HUES48 (cell line): Measurements from ENCODE around the gene PTN.
A peak's percentile ranks its signal among the peaks of the same experiment; 100 is the strongest.

Experiments
- H3K27ac ChIP-seq: one replicate; pipeline ENCODE4 v1.7.0; 2013; ENCODE audit warnings: low read depth, low read length, inconsistent platforms
- H3K27me3 ChIP-seq: 2 replicates; pipeline ENCODE4 v1.6.1; 2013; ENCODE audit warnings: mild to moderate bottlenecking, low read length; ENCODE audit not compliant: control insufficient read depth, insufficient read depth
- H3K36me3 ChIP-seq: 2 replicates; pipeline ENCODE4 v1.6.1; 2013; ENCODE audit warnings: low read length; ENCODE audit not compliant: control insufficient read depth, insufficient read depth
- H3K4me1 ChIP-seq: 2 replicates; pipeline ENCODE4 v1.6.1; 2013; ENCODE audit warnings: mild to moderate bottlenecking, low read length; ENCODE audit not compliant: control insufficient read depth, insufficient read depth
- H3K4me3 ChIP-seq: 2 replicates; pipeline ENCODE4 v1.5.1; 2013; ENCODE audit warnings: mild to moderate bottlenecking, low read depth, low read length
- H3K9ac ChIP-seq: 2 replicates; pipeline ENCODE4 v1.6.1; 2013; ENCODE audit warnings: mild to moderate bottlenecking, low read depth, low read length, moderate library complexity
- H3K9me3 ChIP-seq: 2 replicates; pipeline ENCODE4 v1.6.1; 2013; ENCODE audit warnings: low read length; ENCODE audit not compliant: control insufficient read depth, insufficient read depth

PTN gene

DNA sequence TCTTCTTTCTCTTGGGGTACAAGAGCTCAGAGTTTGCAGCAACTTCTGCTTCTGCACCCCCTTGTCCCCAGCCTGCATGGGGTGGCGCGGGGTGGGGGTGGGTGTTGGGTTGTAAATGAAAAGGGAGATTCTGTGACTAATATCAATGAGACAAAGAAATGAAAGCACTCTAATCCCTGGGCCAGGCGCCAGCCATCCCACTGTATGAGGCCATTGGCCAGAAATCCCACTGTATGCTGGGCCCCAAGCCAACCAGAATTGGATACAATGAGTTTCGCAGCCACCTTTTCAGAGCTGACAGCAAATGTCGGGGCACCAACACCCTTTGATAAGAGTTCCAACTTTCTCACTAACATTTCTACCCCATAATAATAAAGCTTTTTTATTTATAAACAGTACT, 10.9 kb upstream of the PTN start:
- peaks cover 21% of the 10 kb centered on the region for H3K9me3 ChIP-seq
- no peak overlapping the region for H3K9ac ChIP-seq
- H3K27ac ChIP-seq = no peak overlapping the region
- no peaks in the 10 kb centered on the region for H3K4me1 ChIP-seq
- H3K4me3 ChIP-seq = no peak overlapping the region
- no peaks in the 10 kb centered on the region for H3K27me3 ChIP-seq
- no peaks in the 10 kb centered on the region for H3K36me3 ChIP-seq

DNA sequence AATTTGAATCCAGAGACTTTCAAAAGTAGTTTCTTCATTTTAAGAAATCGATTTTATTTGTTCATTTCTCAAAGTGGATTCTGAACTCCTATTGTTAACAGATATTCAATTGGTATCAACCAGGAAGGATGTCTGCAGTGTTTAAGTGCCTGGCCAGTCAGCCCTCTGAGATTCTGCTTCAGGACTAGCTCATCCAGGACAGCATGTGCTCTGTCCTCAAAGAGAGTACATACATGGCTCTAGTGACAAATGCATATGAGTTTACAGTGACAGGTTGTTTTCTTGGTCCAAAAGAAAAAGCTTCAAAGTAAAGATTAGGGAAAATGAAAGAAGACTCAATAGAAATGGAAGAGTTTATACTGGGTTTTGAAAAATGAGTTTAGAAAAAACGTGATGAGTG, 8.4 kb upstream of the PTN start:
- Histone ChIP-seq H3K9me3 (peaks cover 5% of the 10 kb centered on the region), H3K4me3 (no peak overlapping the region), H3K4me1 (no peaks in the 10 kb centered on the region), H3K27ac (no peak overlapping the region), H3K9ac (no peak overlapping the region), H3K27me3 (no peaks in the 10 kb centered on the region), H3K36me3 (no peaks in the 10 kb centered on the region)

DNA sequence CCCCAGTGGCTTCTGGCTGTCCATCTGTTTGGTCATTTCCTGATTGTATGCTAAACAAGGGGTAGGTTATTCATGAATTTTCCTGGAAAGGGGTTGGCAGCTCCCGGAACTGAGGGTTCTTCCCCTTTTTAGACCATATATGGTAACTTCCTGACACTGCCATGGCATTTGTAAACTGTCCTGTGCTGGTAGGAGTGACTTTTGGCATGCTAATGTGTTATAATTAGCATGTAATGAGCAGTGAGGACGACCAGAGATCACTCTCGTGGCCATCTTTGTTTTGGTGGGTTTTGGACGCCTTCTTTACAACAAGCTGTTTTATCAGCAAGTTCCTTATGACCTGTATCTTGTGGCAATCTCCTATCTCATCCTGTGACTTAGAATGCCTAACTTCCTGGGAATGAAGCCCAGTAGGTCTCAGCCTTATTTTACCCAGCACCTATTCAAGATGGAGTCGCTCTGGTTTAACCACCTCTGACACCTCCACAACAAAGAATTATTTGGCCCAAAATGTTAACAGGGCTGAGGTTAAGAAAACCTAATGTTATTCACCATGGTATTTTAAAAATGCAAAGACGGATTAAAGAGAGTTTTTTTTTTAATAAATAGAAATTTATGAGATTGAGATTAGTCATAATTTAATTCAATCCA, 2.4 kb upstream of the PTN start:
- peaks cover 15% of the 10 kb centered on the region for H3K27me3 ChIP-seq
- H3K4me3 ChIP-seq = no peak overlapping the region
- peaks cover 35% of the 10 kb centered on the region for H3K4me1 ChIP-seq
- H3K27ac ChIP-seq = no peak overlapping the region
- H3K9me3 ChIP-seq = no peaks in the 10 kb centered on the region
- H3K36me3 ChIP-seq = no peaks in the 10 kb centered on the region
- H3K9ac ChIP-seq = no peak overlapping the region

DNA sequence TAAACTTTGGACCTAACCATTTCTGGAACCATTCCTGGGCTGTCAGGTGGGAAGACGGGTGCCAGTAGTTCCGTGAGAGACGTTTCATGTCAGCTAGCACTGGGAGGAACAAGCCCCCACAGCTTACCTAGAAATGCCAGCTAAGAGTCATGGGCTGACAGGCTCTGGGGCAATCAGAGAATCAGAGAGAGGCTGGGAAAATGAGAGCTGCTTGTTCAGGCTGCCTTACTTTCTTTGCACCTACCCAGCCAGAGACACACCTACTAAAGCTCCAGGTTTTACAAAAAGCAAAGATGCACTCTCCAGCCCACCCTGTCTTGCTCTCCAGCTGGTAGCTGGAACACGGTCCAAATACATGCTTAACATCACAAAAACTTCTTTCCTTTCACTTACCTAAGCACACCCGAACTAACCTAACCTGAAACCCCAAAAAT, 688 bp downstream of the PTN start:
- H3K27me3 ChIP-seq = peaks cover 15% of the 10 kb centered on the region
- H3K4me1 ChIP-seq = peaks cover 39% of the 10 kb centered on the region
- peak overlapping the region; percentile 79 for H3K4me3 ChIP-seq
- peak overlapping the region; percentile 63 for H3K9ac ChIP-seq
- peak overlapping the region; percentile 67 for H3K27ac ChIP-seq
- no peaks in the 10 kb centered on the region for H3K36me3 ChIP-seq
- H3K9me3 ChIP-seq = no peaks in the 10 kb centered on the region

DNA sequence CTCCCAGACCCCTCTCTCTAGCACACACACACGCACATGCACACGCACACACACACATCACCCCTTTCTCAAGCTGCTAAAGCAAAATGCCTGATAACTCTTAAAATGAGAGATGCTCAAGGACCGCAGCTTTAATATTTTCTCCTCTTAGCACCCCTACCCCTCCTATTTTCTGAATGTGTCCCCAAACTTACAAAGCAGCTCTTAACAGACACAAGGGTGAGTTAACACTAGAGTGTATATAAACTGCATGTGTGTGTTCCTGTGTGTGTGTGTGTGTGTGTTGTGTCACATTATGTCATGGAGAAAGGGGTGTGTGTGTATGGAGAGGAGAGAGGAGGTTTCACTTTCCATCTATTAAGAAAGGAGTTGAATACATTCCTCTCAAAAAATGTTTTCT, 1.3 kb downstream of the PTN start:
- no peaks in the 10 kb centered on the region for H3K36me3 ChIP-seq
- no peak overlapping the region for H3K9ac ChIP-seq
- H3K4me3 ChIP-seq = peak overlapping the region; percentile 79
- peaks cover 15% of the 10 kb centered on the region for H3K27me3 ChIP-seq
- no peaks in the 10 kb centered on the region for H3K9me3 ChIP-seq
- no peak overlapping the region for H3K27ac ChIP-seq
- H3K4me1 ChIP-seq = peaks cover 39% of the 10 kb centered on the region

DNA sequence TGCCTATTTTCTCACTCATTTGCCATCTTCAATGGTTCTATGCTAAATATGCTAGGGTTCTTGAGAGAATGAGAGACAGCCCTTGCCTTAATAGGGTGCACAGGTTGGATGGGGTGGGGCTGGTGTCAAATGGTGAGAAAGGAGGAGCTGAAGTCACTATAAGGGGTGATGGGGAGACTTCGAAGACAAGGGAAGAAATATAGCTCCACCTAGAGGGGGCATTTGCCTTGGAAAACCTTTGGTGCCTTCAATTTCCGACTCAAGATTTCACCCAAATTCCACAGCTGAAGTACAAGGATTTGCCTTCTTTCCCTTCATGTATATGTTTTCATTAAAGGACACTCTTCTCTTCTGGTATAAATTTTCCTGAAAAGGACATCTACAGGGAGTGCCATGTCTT, 5.6 kb downstream of the PTN start:
- Histone ChIP-seq H3K36me3 (no peaks in the 10 kb centered on the region), H3K4me1 (peaks cover 23% of the 10 kb centered on the region), H3K9ac (no peak overlapping the region), H3K9me3 (no peaks in the 10 kb centered on the region), H3K27me3 (no peaks in the 10 kb centered on the region), H3K27ac (no peak overlapping the region), H3K4me3 (no peak overlapping the region)

DNA sequence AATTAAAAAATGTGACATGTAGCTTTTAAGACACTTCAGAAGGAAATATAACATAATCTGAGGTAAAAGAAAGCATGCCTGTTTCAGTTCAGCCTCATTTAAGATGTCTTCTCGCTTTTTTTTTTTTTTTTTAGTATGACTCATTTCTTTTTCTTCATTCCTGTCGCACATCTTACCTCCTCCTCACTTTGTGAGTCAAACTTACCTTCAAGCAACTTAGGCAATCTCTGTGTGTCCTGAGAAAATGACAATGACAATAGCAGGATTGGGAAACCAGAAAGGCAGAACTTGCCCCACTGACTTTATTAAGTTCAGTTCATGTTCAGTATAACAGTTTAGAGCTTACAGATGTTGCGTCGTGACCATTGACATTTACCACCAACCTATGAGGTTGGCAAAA, 7.7 kb downstream of the PTN start:
- no peak overlapping the region for H3K9ac ChIP-seq
- no peak overlapping the region for H3K4me3 ChIP-seq
- H3K27ac ChIP-seq = no peak overlapping the region

DNA sequence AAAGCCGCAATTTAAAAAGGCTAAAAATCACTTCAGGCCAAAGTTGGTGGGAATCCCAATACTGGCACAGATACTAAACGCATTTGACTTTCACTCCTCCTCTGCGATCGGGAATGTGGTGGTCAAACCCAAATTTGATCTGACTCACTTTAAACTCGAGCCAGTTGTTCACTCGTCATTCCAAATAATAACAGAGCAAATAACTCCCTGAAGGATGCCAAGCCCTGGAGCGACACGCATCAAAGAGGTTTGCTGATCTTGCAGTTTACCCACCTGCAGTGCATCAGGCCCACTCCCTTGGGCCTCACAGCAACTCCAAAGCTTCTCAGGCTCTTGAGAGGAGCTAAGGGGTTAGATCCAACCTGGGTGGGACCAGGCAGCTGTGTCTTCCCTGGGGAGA, 12.2 kb downstream of the PTN start:
- Histone ChIP-seq H3K36me3 (no peaks in the 10 kb centered on the region), H3K4me1 (peaks cover 7% of the 10 kb centered on the region), H3K27me3 (no peaks in the 10 kb centered on the region), H3K9ac (no peak overlapping the region), H3K4me3 (no peak overlapping the region), H3K9me3 (no peaks in the 10 kb centered on the region), H3K27ac (no peak overlapping the region)

More for the DNA sequence above, 7.7 kb downstream of the PTN start:
- no peaks in the 10 kb centered on the region for H3K9me3 ChIP-seq
- no peaks in the 10 kb centered on the region for H3K36me3 ChIP-seq
- H3K4me1 ChIP-seq = peaks cover 11% of the 10 kb centered on the region
- no peaks in the 10 kb centered on the region for H3K27me3 ChIP-seq

DNA sequence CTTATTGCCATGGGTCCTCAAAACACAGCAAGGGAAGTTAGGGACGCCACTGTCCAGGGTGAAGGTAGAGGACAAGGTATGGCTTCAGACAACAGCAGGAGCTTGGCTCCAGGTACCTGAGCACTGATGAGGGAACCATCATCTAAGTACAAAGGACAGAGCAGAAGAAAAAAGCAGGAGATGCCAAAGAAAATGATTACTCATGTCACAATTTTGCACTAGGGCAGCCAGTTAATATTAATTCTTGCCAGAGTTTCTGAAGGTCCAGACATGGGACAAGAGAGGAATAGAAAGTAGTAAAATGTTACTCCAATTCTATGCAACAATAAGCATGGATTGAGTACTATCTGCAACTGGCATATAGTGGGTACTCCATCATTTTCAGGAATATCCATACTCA, 14.1 kb downstream of the PTN start:
- H3K9ac ChIP-seq = no peak overlapping the region
- no peaks in the 10 kb centered on the region for H3K27me3 ChIP-seq
- no peak overlapping the region for H3K27ac ChIP-seq
- H3K9me3 ChIP-seq = no peaks in the 10 kb centered on the region
- H3K36me3 ChIP-seq = no peaks in the 10 kb centered on the region
- H3K4me3 ChIP-seq = no peak overlapping the region
- peaks cover 18% of the 10 kb centered on the region for H3K4me1 ChIP-seq

DNA sequence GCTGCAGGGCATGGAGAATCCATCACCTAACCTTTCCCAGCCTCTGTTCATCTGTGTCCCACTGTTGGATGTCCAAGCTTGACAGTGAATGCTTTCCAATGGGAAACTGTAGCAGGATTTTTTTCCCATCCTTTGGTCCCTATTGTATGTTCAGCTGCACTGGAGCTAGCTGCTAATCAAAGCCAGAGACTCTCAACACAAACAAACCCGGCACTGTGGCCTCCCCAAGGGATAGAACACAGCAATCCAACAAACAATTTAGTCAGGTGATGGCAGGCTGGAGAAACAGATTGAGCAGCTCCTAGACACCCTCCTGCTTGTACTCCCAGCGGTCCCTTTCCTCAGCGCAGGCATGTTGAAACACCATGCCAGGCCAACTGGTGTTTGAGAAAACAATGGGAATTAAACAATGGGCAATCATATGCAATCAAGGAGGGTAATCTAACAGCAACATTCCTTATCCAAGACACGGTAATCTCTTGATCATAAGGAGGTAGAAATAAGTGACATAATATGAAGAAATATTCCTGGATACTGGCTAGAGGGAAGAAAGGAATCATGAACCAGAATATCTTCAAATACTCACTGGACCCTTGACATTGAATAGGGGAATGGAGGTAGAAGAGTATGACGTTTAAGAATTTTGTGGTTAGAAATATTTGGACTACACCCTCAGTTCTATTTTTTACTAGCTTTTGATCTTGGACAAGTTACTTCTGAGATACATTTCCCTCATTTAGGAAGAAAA, 15.0 kb downstream of the PTN start:
- Histone ChIP-seq H3K27me3 (no peaks in the 10 kb centered on the region), H3K9ac (no peak overlapping the region)

DNA sequence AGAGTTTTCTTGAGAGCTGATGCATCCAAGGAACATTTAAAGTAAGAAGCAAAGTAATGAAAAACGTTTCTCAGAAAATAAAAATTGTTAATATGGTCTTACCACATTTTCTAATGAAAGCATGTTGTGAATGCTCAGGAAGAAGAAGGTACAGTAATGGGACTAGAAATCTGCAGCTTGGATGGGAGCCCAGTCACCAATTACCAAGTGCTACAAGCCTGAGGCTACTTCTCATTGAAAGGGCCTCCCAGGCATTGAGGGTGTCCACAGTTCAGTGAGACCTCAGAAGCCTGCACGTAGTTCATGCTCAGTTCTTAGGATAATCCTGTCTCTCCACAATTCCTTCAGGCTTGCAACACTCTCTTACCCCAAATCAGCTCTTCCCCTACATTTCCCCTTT, 17.6 kb downstream of the PTN start:
- Histone ChIP-seq H3K27me3 (no peaks in the 10 kb centered on the region), H3K36me3 (no peaks in the 10 kb centered on the region), H3K4me1 (peaks cover 11% of the 10 kb centered on the region; the same call in 1 of the 2 replicates), H3K9me3 (0 out of 2 replicates have a peak, but pooled peaks cover 4% of the 10 kb centered on the region), H3K4me3 (no peak overlapping the region), H3K27ac (no peak overlapping the region), H3K9ac (no peak overlapping the region)

More for the DNA sequence above, 15.0 kb downstream of the PTN start:
- Histone ChIP-seq H3K4me1 (peaks cover 18% of the 10 kb centered on the region), H3K27ac (no peak overlapping the region), H3K9me3 (no peaks in the 10 kb centered on the region), H3K4me3 (no peak overlapping the region), H3K36me3 (no peaks in the 10 kb centered on the region)
